ENCODE data around the gene PPP1R10. TPM values are rescaled to one million over a fixed set of nuclear protein-coding genes. Genes with fewer than 3 reads are reported as not detected.
"Not testable (repeated sequence)": the region's sequence is repeated elsewhere in the genome, so short reads cannot be mapped to it uniquely, and the experiment has no call there.

Gene PPP1R10
- 43.6 TPM for polyA plus RNA-seq
- long read RNA-seq, donor 1, full-length matches to known transcripts = 1 of 1 reads
- long read RNA-seq, donor 1, partial matches to known transcripts = 0 of 1 reads
- long read RNA-seq, donor 1, other reads (novel, unspliced or antisense) = 0 of 1 reads
- long read RNA-seq, donor 2, full-length matches to known transcripts = 3 of 334 reads
- long read RNA-seq, donor 2, partial matches to known transcripts = 331 of 334 reads
- long read RNA-seq, donor 2, other reads (novel, unspliced or antisense) = 0 of 334 reads
- long read RNA-seq, donor 3, full-length matches to known transcripts = 1 of 335 reads
- long read RNA-seq, donor 3, partial matches to known transcripts = 257 of 335 reads
- long read RNA-seq, donor 3, other reads (novel, unspliced or antisense) = 77 of 335 reads
- long read RNA-seq, donor 4 = 0 reads
- long read RNA-seq, donor 5, partial matches to known transcripts = 10 of 10 reads
- long read RNA-seq, donor 5, other reads (novel, unspliced or antisense) = 0 of 10 reads
- long read RNA-seq, donor 6, full-length matches to known transcripts = 3 of 263 reads
- long read RNA-seq, donor 6, partial matches to known transcripts = 260 of 263 reads
- long read RNA-seq, donor 6, other reads (novel, unspliced or antisense) = 0 of 263 reads
- long read RNA-seq, donor 7 = 0 reads
- long read RNA-seq, donor 8, full-length matches to known transcripts = 2 of 23 reads
- long read RNA-seq, donor 8, partial matches to known transcripts = 21 of 23 reads
- long read RNA-seq, donor 8, other reads (novel, unspliced or antisense) = 0 of 23 reads
- long read RNA-seq, donor 9, partial matches to known transcripts = 239 of 239 reads
- long read RNA-seq, donor 9, other reads (novel, unspliced or antisense) = 0 of 239 reads
- long read RNA-seq, donor 10, full-length matches to known transcripts = 3 of 3 reads
- long read RNA-seq, donor 10, partial matches to known transcripts = 0 of 3 reads
- long read RNA-seq, donor 10, other reads (novel, unspliced or antisense) = 0 of 3 reads
- long read RNA-seq, donor 11, full-length matches to known transcripts = 1 of 66 reads
- long read RNA-seq, donor 11, partial matches to known transcripts = 10 of 66 reads
- long read RNA-seq, donor 11, other reads (novel, unspliced or antisense) = 55 of 66 reads

GRCh38 chr6:30616811-30617564 lies at the start of gene PPP1R10:
TSS of gene PPP1R10 (minus strand) at chr6:30617243. CDS start at chr6:30609944, 7,299 bp downstream.
- peak within 1 kb of the TSS; percentile 71 for H3K4me3 ChIP-seq (ENCODE audit: low read length)
- peaks cover 21% of the 10 kb centered on the region for H3K4me1 ChIP-seq (ENCODE audit: control insufficient read depth, insufficient read depth, low read length)
- WGBS (ENCODE audit: insufficient coverage, low lambda C conversion rate) = no CpG with 5 or more reads among the region's 40 CpGs
- peak; percentile 100 for DNase-seq
- peak within 1 kb of the TSS; percentile 99 for H3K27ac ChIP-seq (ENCODE audit: low read length)
- H3K27me3 ChIP-seq (ENCODE audit: control insufficient read depth, insufficient read depth, low read length) = no peaks in the 10 kb centered on the region
- H3K9me3 ChIP-seq (ENCODE audit: control insufficient read depth, low read depth, low read length) = no peaks in the 10 kb centered on the region
- H3K36me3 ChIP-seq (ENCODE audit: control insufficient read depth, insufficient read depth, low read length) = peaks cover 32% of the 10 kb centered on the region

GRCh38 chr6:30666300-30666699 lies 49.3 kb upstream of the PPP1R10 start:
- not testable (repeated sequence) for H3K4me3 ChIP-seq (ENCODE audit: low read length); H3K27me3 ChIP-seq (ENCODE audit: control insufficient read depth, insufficient read depth, low read length); H3K9me3 ChIP-seq (ENCODE audit: control insufficient read depth, low read depth, low read length); H3K27ac ChIP-seq (ENCODE audit: low read length); DNase-seq; H3K4me1 ChIP-seq (ENCODE audit: control insufficient read depth, insufficient read depth, low read length)
- peaks cover 72% of the 10 kb centered on the region for H3K36me3 ChIP-seq (ENCODE audit: control insufficient read depth, insufficient read depth, low read length)
- no CpG with 5 or more reads among the region's 2 CpGs for WGBS (ENCODE audit: insufficient coverage, low lambda C conversion rate)

DNA sequence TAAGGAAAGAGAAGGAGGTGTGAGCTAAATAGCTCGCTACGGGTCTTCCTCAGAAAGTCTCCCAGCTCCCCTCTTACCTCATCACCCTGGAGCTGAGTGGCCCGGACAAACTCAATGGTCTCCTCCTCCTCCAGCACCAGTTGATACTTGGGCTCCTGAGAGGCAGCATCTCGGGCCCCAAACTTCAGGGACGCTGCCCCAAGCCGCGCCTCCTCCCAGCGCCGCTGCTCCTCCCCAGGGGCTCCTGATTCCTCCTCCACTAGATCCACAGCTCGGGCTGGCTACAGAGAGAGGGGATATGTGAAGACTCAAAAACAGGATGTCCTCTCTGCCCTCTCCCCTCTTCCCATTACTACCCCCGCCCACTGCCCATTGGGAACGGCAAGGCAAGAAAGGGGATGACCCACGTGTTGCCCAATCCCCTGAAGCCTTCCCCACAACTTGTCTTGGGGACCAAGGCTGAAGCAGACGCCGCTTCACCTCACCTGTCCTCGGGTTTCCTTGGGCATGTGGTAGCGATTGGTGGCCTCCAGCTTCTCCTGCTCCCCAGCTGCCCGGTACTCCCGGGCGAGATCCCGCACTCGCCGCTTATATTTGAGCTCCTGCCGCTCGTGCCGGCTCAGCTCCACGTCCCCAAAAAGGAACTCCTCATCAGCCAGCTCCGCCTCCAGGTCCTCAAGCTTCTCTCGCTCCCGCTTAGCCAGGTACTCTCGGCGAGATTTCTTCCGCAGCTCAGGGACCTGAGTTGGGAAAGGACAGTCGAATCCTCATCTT lies 48.1 kb upstream of the PPP1R10 start:
- peaks cover 68% of the 10 kb centered on the region for H3K36me3 ChIP-seq (ENCODE audit: control insufficient read depth, insufficient read depth, low read length)
- H3K9me3 ChIP-seq (ENCODE audit: control insufficient read depth, low read depth, low read length) = no peaks in the 10 kb centered on the region
- H3K4me3 ChIP-seq (ENCODE audit: low read length) = no peak overlapping the region
- DNase-seq = no peak
- WGBS (ENCODE audit: insufficient coverage, low lambda C conversion rate) = no CpG with 5 or more reads among the region's 34 CpGs
- H3K27me3 ChIP-seq (ENCODE audit: control insufficient read depth, insufficient read depth, low read length) = no peaks in the 10 kb centered on the region
- no peak overlapping the region for H3K27ac ChIP-seq (ENCODE audit: low read length)
- no peaks in the 10 kb centered on the region for H3K4me1 ChIP-seq (ENCODE audit: control insufficient read depth, insufficient read depth, low read length)

GRCh38 chr6:30657922-30658321 lies 40.9 kb upstream of the PPP1R10 start:
- not testable (repeated sequence) for H3K4me1 ChIP-seq (ENCODE audit: control insufficient read depth, insufficient read depth, low read length); H3K9me3 ChIP-seq (ENCODE audit: control insufficient read depth, low read depth, low read length); H3K27ac ChIP-seq (ENCODE audit: low read length); DNase-seq; H3K4me3 ChIP-seq (ENCODE audit: low read length); H3K27me3 ChIP-seq (ENCODE audit: control insufficient read depth, insufficient read depth, low read length)
- H3K36me3 ChIP-seq (ENCODE audit: control insufficient read depth, insufficient read depth, low read length) = peaks cover 87% of the 10 kb centered on the region
- WGBS (ENCODE audit: insufficient coverage, low lambda C conversion rate) = no CpG with 5 or more reads among the region's 5 CpGs

DNA sequence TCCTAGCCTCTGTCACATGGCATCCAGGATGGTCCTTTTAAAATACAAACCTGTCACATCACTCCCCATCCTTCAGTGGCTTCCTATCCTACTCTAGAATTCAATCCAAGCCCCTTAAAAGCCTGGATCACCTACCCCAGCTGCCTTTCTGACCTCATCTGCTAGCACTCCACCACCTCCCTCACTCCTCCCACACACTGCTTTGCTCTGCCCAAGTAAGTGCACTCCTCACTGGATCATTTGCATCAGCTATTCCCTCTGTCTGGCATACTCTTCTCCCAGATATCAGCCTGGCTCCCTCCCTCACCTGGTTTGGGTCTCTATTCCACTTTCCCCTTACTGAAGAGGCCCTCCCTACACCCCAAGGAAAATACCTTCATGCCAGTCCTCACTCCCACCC lies 40.4 kb upstream of the PPP1R10 start:
- H3K36me3 ChIP-seq (ENCODE audit: control insufficient read depth, insufficient read depth, low read length) = peaks cover 87% of the 10 kb centered on the region
- H3K27me3 ChIP-seq (ENCODE audit: control insufficient read depth, insufficient read depth, low read length) = no peaks in the 10 kb centered on the region
- H3K4me3 ChIP-seq (ENCODE audit: low read length) = no peak overlapping the region

DNA sequence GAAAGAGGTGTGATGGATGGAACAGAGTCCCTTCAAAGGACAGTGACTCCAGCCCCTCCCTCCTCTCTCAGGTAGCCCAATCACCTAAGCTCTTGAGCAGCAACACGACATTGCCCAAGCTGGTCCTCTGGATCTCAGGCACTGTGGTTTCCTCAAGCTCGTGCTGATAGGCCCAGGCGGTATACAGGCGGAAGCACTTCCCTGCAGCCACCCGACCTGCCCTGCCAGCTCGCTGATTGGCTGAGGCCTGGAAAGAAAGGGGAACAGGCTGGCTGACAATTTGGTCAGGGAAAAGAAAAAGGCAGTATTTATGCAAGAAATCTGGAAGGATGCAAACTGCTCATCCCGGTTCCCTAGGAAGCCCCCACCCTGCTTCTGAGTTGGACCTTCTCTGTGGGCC lies 39.5 kb upstream of the PPP1R10 start:
- Histone ChIP-seq H3K27ac (ENCODE audit: low read length) (no peak overlapping the region), H3K27me3 (ENCODE audit: control insufficient read depth, insufficient read depth, low read length) (no peaks in the 10 kb centered on the region), H3K4me3 (ENCODE audit: low read length) (no peak overlapping the region), H3K9me3 (ENCODE audit: control insufficient read depth, low read depth, low read length) (no peaks in the 10 kb centered on the region), H3K36me3 (ENCODE audit: control insufficient read depth, insufficient read depth, low read length) (peaks cover 87% of the 10 kb centered on the region), H3K4me1 (ENCODE audit: control insufficient read depth, insufficient read depth, low read length) (no peaks in the 10 kb centered on the region)
- no CpG with 5 or more reads among the region's 7 CpGs for WGBS (ENCODE audit: insufficient coverage, low lambda C conversion rate)
- no peak for DNase-seq

More for the DNA sequence above, 40.4 kb upstream of the PPP1R10 start:
- DNase-seq = no peak
- no peaks in the 10 kb centered on the region for H3K9me3 ChIP-seq (ENCODE audit: control insufficient read depth, low read depth, low read length)
- no peaks in the 10 kb centered on the region for H3K4me1 ChIP-seq (ENCODE audit: control insufficient read depth, insufficient read depth, low read length)
- no peak overlapping the region for H3K27ac ChIP-seq (ENCODE audit: low read length)

DNA sequence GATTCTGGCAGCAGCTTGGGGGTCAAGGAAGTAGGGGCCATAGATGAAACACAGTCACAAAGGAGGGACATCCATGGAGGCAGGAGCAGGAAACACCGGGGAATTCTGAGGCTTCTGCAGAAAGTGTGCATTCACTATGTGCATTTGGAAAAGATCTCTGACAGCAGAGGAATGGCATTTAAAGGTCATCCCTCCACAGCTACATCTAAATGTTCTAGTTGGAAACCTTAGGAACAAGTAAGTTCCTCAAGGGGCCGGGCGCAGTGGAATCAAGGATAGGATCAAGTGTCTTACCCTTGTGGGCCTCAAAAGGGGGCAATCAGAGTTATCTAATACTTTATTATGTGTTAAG lies 38.7 kb upstream of the PPP1R10 start:
- Histone ChIP-seq H3K4me3 (ENCODE audit: low read length) (no peak overlapping the region), H3K4me1 (ENCODE audit: control insufficient read depth, insufficient read depth, low read length) (no peaks in the 10 kb centered on the region), H3K27ac (ENCODE audit: low read length) (no peak overlapping the region), H3K36me3 (ENCODE audit: control insufficient read depth, insufficient read depth, low read length) (peaks cover 90% of the 10 kb centered on the region), H3K9me3 (ENCODE audit: control insufficient read depth, low read depth, low read length) (no peaks in the 10 kb centered on the region), H3K27me3 (ENCODE audit: control insufficient read depth, insufficient read depth, low read length) (no peaks in the 10 kb centered on the region)
- DNase-seq = no peak
- WGBS (ENCODE audit: insufficient coverage, low lambda C conversion rate) = no CpG with 5 or more reads among the region's 3 CpGs

GRCh38 chr6:30654798-30655742 lies 38.0 kb upstream of the PPP1R10 start:
- H3K9me3 ChIP-seq (ENCODE audit: control insufficient read depth, low read depth, low read length) = no peaks in the 10 kb centered on the region
- peaks cover 87% of the 10 kb centered on the region for H3K36me3 ChIP-seq (ENCODE audit: control insufficient read depth, insufficient read depth, low read length)
- no peaks in the 10 kb centered on the region for H3K27me3 ChIP-seq (ENCODE audit: control insufficient read depth, insufficient read depth, low read length)
- no peak for DNase-seq
- no peaks in the 10 kb centered on the region for H3K4me1 ChIP-seq (ENCODE audit: control insufficient read depth, insufficient read depth, low read length)
- WGBS (ENCODE audit: insufficient coverage, low lambda C conversion rate) = 100% methylated on average over 1 of the region's 19 CpGs
- H3K27ac ChIP-seq (ENCODE audit: low read length) = no peak overlapping the region
- no peak overlapping the region for H3K4me3 ChIP-seq (ENCODE audit: low read length)

DNA sequence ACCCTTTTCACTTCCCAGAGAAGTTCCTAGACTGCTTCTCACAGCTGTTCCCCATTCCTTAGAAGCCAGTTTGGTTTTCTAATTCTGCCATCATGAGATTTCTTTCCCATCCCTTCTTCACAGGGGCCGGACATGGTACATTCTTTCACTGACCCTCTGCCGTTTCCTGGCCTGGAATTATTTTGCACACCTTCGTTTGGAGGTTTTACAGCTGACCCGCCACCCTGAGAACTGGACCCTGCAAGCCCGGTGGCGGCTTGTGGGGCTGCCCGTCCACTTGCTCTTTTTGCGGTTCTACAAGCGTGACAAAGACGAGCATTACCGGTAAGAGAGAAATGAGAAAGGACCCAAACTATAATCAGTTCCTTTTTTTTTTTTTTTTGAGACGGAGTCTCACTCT lies 34.1 kb upstream of the PPP1R10 start:
- Histone ChIP-seq H3K36me3 (ENCODE audit: control insufficient read depth, insufficient read depth, low read length) (peaks cover 58% of the 10 kb centered on the region), H3K9me3 (ENCODE audit: control insufficient read depth, low read depth, low read length) (peaks cover 2% of the 10 kb centered on the region), H3K27me3 (ENCODE audit: control insufficient read depth, insufficient read depth, low read length) (no peaks in the 10 kb centered on the region), H3K4me3 (ENCODE audit: low read length) (no peak overlapping the region), H3K27ac (ENCODE audit: low read length) (no peak overlapping the region), H3K4me1 (ENCODE audit: control insufficient read depth, insufficient read depth, low read length) (peaks cover 9% of the 10 kb centered on the region)
- no peak for DNase-seq
- no CpG with 5 or more reads among the region's 12 CpGs for WGBS (ENCODE audit: insufficient coverage, low lambda C conversion rate)

Measured in large intestine (tissue), 12 donors.